8988T (cell line): Measurements from ENCODE around the gene ITGB1.

Experiments
- DNase-seq: peaks from one replicate; pipeline ENCODE4 v3.0.0; 2011

The ITGB1 gene

DNA sequence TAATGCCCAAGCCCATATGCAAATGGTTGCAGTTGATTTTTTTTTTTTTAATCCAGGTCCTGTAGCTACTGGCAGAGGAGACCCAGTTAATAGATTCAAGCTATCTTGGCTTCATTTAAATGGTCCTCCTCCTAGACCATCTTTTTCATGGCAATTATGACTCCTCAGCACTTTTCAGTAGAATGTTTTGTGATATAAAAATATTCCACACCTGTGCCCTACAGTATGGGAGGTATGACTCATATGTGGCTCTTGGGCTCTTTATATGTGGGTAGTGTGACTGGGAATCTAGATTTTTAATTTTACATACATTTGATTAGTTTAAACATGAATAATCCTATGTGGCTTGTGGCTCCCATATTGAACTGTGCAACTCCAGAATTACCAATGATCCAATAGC is 80.1 kb downstream of the ITGB1 start:
- no peak for DNase-seq

GRCh38 chr10:32865170-32865569 is 92.9 kb downstream of the ITGB1 start:
- DNase-seq = no peak

DNA sequence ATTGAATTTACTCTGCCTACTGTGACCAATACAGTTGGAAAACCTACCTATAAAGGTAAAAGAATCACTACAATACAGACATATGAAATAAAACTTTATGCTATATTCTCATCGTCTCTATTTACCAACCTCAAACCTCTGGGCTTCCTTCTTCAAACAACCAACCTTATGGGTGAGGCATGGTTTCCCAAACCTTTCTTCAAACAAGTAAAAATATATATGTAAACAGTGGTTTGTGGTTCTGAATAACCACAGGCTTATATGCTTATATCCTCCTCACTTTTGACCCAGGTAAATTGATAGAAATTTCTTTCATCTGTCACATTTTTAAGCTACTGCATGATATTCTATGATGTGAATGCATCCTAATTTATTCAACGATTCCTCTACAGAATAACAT is 103.6 kb downstream of the ITGB1 start:
- no peak for DNase-seq

DNA sequence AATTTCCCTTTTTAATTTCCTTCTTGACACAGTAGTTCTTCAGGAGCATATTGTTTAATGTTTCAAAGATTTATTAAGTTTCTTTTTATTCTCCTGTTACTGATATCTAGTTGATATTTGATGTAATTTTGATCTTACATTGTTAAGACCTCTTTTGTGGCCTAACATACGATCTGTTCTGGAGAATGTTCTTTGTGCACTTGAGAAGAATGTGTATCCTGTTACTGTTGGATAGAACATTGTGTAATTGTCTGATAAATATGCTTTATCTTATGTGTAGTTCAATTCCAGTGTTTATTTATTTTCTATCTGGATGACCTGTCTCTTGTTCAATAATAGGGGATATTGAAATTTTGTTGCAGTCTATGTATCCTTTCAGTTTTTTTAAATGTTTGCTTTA is 106.7 kb downstream of the ITGB1 start:
- DNase-seq = no peak
